ENCODE measurements around the gene TMEM94. TPM values are rescaled to one million over a fixed set of nuclear protein-coding genes. Genes with fewer than 3 reads are reported as not detected.

The TMEM94 gene
- total RNA-seq, 1 donor from 2014 or later: 86.4 TPM

- no peaks in the 10 kb centered on the region for H3K36me3 ChIP-seq (ENCODE audit: control insufficient read depth, insufficient read depth, low read length)
- H3K27me3 ChIP-seq (ENCODE audit: control insufficient read depth, insufficient read depth, low read length): no peaks in the 10 kb centered on the region
- TF ChIP-seq CTCF (IDR thresholded peaks at IDR 0.05; ENCODE audit: insufficient read depth, low read length, poor library complexity, severe bottlenecking): no peak
- DNase-seq (ENCODE audit: low read depth): no peak
- H3K4me3 ChIP-seq (ENCODE audit: low read depth, low read length): no peak overlapping the region
Measured at GRCh38 chr17:75535119-75535537, 78.7 kb downstream of the TMEM94 start.

- H3K27me3 ChIP-seq (ENCODE audit: control insufficient read depth, insufficient read depth, low read length): no peaks in the 10 kb centered on the region
- no peak for DNase-seq (ENCODE audit: low read depth)
- H3K4me3 ChIP-seq (ENCODE audit: low read depth, low read length): no peak overlapping the region
- H3K36me3 ChIP-seq (ENCODE audit: control insufficient read depth, insufficient read depth, low read length): no peaks in the 10 kb centered on the region
- no peak for TF ChIP-seq CTCF (IDR thresholded peaks at IDR 0.05; ENCODE audit: insufficient read depth, low read length, poor library complexity, severe bottlenecking)
Measured at GRCh38 chr17:75535871-75536270, 79.4 kb downstream of the TMEM94 start.

GRCh38 chr17:75536366-75536765 lies 79.9 kb downstream of the TMEM94 start:
- Histone ChIP-seq H3K36me3 (ENCODE audit: control insufficient read depth, insufficient read depth, low read length) (no peaks in the 10 kb centered on the region), H3K4me3 (ENCODE audit: low read depth, low read length) (no peak overlapping the region), H3K27me3 (ENCODE audit: control insufficient read depth, insufficient read depth, low read length) (no peaks in the 10 kb centered on the region)
- TF ChIP-seq CTCF (IDR thresholded peaks at IDR 0.05; ENCODE audit: insufficient read depth, low read length, poor library complexity, severe bottlenecking): no peak
- no peak for DNase-seq (ENCODE audit: low read depth)

GRCh38 chr17:75539967-75540729 lies 83.7 kb downstream of the TMEM94 start:
- no peak for TF ChIP-seq CTCF (IDR thresholded peaks at IDR 0.05; ENCODE audit: insufficient read depth, low read length, poor library complexity, severe bottlenecking)
- H3K36me3 ChIP-seq (ENCODE audit: control insufficient read depth, insufficient read depth, low read length): no peaks in the 10 kb centered on the region
- H3K4me3 ChIP-seq (ENCODE audit: low read depth, low read length): no peak overlapping the region
- no peak for DNase-seq (ENCODE audit: low read depth)
- no peaks in the 10 kb centered on the region for H3K27me3 ChIP-seq (ENCODE audit: control insufficient read depth, insufficient read depth, low read length)

GRCh38 chr17:75540923-75541503 lies 84.6 kb downstream of the TMEM94 start:
- no peak for DNase-seq (ENCODE audit: low read depth)
- H3K27me3 ChIP-seq (ENCODE audit: control insufficient read depth, insufficient read depth, low read length): no peaks in the 10 kb centered on the region
- no peaks in the 10 kb centered on the region for H3K36me3 ChIP-seq (ENCODE audit: control insufficient read depth, insufficient read depth, low read length)
- H3K4me3 ChIP-seq (ENCODE audit: low read depth, low read length): no peak overlapping the region
- TF ChIP-seq CTCF (IDR thresholded peaks at IDR 0.05; ENCODE audit: insufficient read depth, low read length, poor library complexity, severe bottlenecking): no peak

All from kidney epithelial cell (primary cell).